ENCODE data around the gene GPATCH8. TPM values are rescaled to one million over a fixed set of nuclear protein-coding genes. Genes with fewer than 3 reads are reported as not detected.

Gene GPATCH8
- total and polyA plus RNA-seq, 9 of the 15 experiments (the other 6 are each of a cell fraction or from before 2014, with no cell fraction given), result 10.6 to 29.6 (median 13.2) TPM

GRCh38 chr17:44372036-44372435 lies 131.2 kb downstream of the GPATCH8 start:
- Histone ChIP-seq H3K4me1 (replicated peaks in 1 of 2; ENCODE audit: control insufficient read depth in 2 of 2, insufficient read depth in 2 of 2, low read length in 2 of 2) (peaks cover 13 to 29% of the 10 kb centered on the region in 2 experiments), H3K36me3 (ENCODE audit: control insufficient read depth, insufficient read depth, low read length) (no peaks in the 10 kb centered on the region), H3K9me1 (ENCODE audit: control insufficient read depth, insufficient read depth, low read length) (no peaks in the 10 kb centered on the region), H2AFZ (ENCODE audit: low read depth, low read length) (no peak overlapping the region), H3K79me2 (ENCODE audit: control insufficient read depth, insufficient read depth, low read length) (no peaks in the 10 kb centered on the region), H3K4me3 (no peak overlapping the region), H3K27ac (ENCODE audit: extremely low read depth, low read depth, low read length) (no peak overlapping the region), H3K9ac (ENCODE audit: insufficient read depth in 1 of 2, low read depth in 2 of 2, low read length in 2 of 2) (no peak overlapping the region), H4K20me1 (replicated peaks; ENCODE audit: control insufficient read depth, insufficient read depth, low read length) (no peaks in the 10 kb centered on the region), H3K4me2 (ENCODE audit: insufficient read depth, low read length) (no peak overlapping the region), H3K27me3 (ENCODE audit: control insufficient read depth in 2 of 2, insufficient read depth in 2 of 2, low read length in 2 of 2) (no peaks in the 10 kb centered on the region; a peak in 1 of 5 replicates), H3K9me3 (replicated peaks; ENCODE audit: control insufficient read depth, insufficient read depth, low read depth, low read length) (no peaks in the 10 kb centered on the region)
- no TSS peak for BruUV-seq (replicated peaks)
- FAIRE-seq (no peak), ATAC-seq (no peak), DNase-seq (ENCODE audit: extremely low read depth in 1 of 4, low spot score in 3 of 4) (no peak)
- TF ChIP-seq SUPT5H (IDR thresholded peaks at IDR 0.05) (no peak), MCM5 (IDR thresholded peaks at IDR 0.05; ENCODE audit: low read depth) (no peak), ILK (tag; IDR thresholded peaks at IDR 0.05; ENCODE audit: borderline replicate concordance, low read depth) (no peak), ATF2 (CRISPR knock-in tag; IDR thresholded peaks at IDR 0.05) (no peak), BACH1 (tag; IDR thresholded peaks at IDR 0.05) (no peak)
- in situ Hi-C loops (cut with MboI), result no loop called here
- 29% methylated on average over 9 of the region's 10 CpGs for WGBS (ENCODE audit: insufficient coverage, low coverage, missing lambda C conversion rate)
- CTCF ChIA-PET (ENCODE audit: low intra/inter-chr PET ratio), result interaction anchor here (0.6 kb wide), 1 partner anchor 246 kb away, joined by 3 read pairs; no protein-coding TSS in a partner anchor
- POLR2A ChIA-PET, result no interaction called here
- intact Hi-C loops (cut with micrococcal nuclease), result no loop called here

Data from K562 (cell line).